Osteoblast (primary cell): ENCODE data around the gene DSCAML1. TPM values are rescaled to one million over a fixed set of nuclear protein-coding genes. Genes with fewer than 3 reads are reported as not detected.
"Not testable (repeated sequence)": the region's sequence is repeated elsewhere in the genome, so short reads cannot be mapped to it uniquely, and the experiment has no call there.

Source experiments
- DNase-seq: peaks from one replicate; pipeline ENCODE4 v3.0.0; 2011; ENCODE audit warnings: low spot score, mixed read lengths; ENCODE audit not compliant: insufficient read length; ENCODE audit errors: missing footprints
- H2AFZ ChIP-seq: 2 replicates; pipeline ENCODE4 v1.6.0; 2011; ENCODE audit warnings: mild to moderate bottlenecking, low read length
- H3K27ac ChIP-seq: 2 replicates; pipeline ENCODE4 v1.5.1; 2011; ENCODE audit warnings: mild to moderate bottlenecking, low read depth, low read length, moderate library complexity
- H3K27me3 ChIP-seq: 2 replicates; pipeline ENCODE4 v1.6.0; 2012; ENCODE audit warnings: mild to moderate bottlenecking, control low read depth, inconsistent platforms, low read length, moderate library complexity; ENCODE audit not compliant: insufficient read depth
- H3K36me3 ChIP-seq: 2 replicates; pipeline ENCODE4 v1.5.1; 2011; ENCODE audit warnings: mild to moderate bottlenecking, low read length, control low read depth, moderate library complexity; ENCODE audit not compliant: insufficient read depth
- H3K4me1 ChIP-seq: 2 replicates; pipeline ENCODE4 v1.5.1; 2011; ENCODE audit warnings: mild to moderate bottlenecking, low read length, control low read depth, moderate library complexity; ENCODE audit not compliant: insufficient read depth
- H3K4me2 ChIP-seq: 2 replicates; pipeline ENCODE4 v1.6.0; 2011; ENCODE audit warnings: mild to moderate bottlenecking, low read length; ENCODE audit not compliant: insufficient read depth
- H3K4me3 ChIP-seq: fragments of 200-600 bp; sonication (generic); 3 replicates; pipeline ENCODE4 v1.5.1; 2012; ENCODE audit warnings: mild to moderate bottlenecking, low read length, inconsistent platforms; ENCODE audit not compliant: insufficient read depth
- H3K79me2 ChIP-seq: 2 replicates; pipeline ENCODE4 v1.6.0; 2012; ENCODE audit warnings: mild to moderate bottlenecking, low read length, control low read depth, inconsistent platforms; ENCODE audit not compliant: insufficient read depth
- H3K9me3 ChIP-seq: 2 replicates; pipeline ENCODE4 v1.5.1; 2011; ENCODE audit warnings: low read depth, low read length, control low read depth
- H4K20me1 ChIP-seq: 2 replicates; pipeline ENCODE4 v1.6.0; 2012; ENCODE audit warnings: mild to moderate bottlenecking, low read length, control low read depth; ENCODE audit not compliant: insufficient read depth
- total RNA-seq: library from RNA; depleted of rRNA; stranded (reverse); fragments of >200 nt; gene quantifications from 2 replicates; pipeline ENCODE4 v1.2.3, GENCODE V29; 2012
- TF ChIP-seq, protein P1 (sequence below): IDR thresholded peaks from 2 replicates; pipeline ENCODE4 v1.5.1; 2011; ENCODE audit warnings: mild to moderate bottlenecking, low read depth, low read length, moderate library complexity; ENCODE audit errors: extremely low read depth

The DSCAML1 gene
- total RNA-seq, 1 donor = not detected

DNA sequence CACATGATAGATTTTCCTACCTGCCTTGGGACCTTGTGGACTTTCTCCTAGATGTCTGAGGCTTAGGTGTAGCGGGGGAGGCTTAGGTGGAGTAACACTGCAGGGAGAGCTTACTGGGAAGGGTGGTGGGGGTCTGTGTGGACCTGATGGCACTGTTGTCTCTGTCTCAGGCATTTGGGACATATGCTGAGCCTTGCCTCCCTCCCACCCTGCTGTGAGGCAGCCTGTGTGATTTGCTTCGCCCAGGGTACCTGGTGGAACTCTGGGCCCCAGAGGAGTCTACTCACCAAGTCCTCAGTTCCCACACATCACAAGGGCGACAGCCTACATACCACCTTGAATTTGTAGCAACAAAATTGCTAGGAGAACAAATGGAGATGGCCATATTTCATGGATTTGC is 388.7 kb downstream of the DSCAML1 start:
- H3K79me2 ChIP-seq = no peaks in the 10 kb centered on the region
- no peak overlapping the region for H3K27ac ChIP-seq
- no peaks in the 10 kb centered on the region for H3K27me3 ChIP-seq
- DNase-seq = peak; percentile 51
- TF ChIP-seq, protein P1, sequence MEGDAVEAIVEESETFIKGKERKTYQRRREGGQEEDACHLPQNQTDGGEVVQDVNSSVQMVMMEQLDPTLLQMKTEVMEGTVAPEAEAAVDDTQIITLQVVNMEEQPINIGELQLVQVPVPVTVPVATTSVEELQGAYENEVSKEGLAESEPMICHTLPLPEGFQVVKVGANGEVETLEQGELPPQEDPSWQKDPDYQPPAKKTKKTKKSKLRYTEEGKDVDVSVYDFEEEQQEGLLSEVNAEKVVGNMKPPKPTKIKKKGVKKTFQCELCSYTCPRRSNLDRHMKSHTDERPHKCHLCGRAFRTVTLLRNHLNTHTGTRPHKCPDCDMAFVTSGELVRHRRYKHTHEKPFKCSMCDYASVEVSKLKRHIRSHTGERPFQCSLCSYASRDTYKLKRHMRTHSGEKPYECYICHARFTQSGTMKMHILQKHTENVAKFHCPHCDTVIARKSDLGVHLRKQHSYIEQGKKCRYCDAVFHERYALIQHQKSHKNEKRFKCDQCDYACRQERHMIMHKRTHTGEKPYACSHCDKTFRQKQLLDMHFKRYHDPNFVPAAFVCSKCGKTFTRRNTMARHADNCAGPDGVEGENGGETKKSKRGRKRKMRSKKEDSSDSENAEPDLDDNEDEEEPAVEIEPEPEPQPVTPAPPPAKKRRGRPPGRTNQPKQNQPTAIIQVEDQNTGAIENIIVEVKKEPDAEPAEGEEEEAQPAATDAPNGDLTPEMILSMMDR = no peak
- H2AFZ ChIP-seq = no peak overlapping the region
- H3K4me3 ChIP-seq = no peak overlapping the region
- no peaks in the 10 kb centered on the region for H3K9me3 ChIP-seq
- no peaks in the 10 kb centered on the region for H3K4me1 ChIP-seq
- no peak overlapping the region for H3K4me2 ChIP-seq
- peaks cover 54% of the 10 kb centered on the region for H3K36me3 ChIP-seq
- H4K20me1 ChIP-seq = no peaks in the 10 kb centered on the region

DNA sequence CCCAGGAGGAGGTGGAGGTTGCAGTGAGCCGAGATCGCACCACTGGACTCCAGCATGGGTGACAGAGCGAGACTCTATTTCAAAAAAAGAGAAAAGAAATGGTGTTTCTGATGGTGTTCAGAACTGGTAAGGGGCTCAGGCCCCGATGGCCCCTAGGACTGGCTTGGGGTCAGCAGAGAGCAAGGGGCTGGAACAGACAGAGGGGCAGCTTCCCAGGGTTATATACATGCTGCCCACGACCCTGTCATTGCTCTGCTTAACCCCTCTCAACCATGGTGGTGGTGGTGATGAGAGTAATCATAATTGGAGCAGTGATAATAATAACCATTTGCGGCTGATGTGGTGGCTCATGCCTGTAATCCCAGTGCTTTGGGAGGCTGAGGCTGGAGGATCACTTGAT is 390.0 kb downstream of the DSCAML1 start:
- peak; percentile 62 for DNase-seq
- H3K4me1 ChIP-seq = no peaks in the 10 kb centered on the region
- no peak overlapping the region for H3K4me3 ChIP-seq
- H4K20me1 ChIP-seq = no peaks in the 10 kb centered on the region
- H3K36me3 ChIP-seq = peaks cover 51% of the 10 kb centered on the region
- no peak overlapping the region for H3K27ac ChIP-seq
- H3K4me2 ChIP-seq = no peak overlapping the region
- TF ChIP-seq, protein P1 = no peak
- H3K79me2 ChIP-seq = no peaks in the 10 kb centered on the region
- no peak overlapping the region for H2AFZ ChIP-seq
- no peaks in the 10 kb centered on the region for H3K27me3 ChIP-seq
- no peaks in the 10 kb centered on the region for H3K9me3 ChIP-seq

GRCh38 chr11:117405898-117406297 is 391.1 kb downstream of the DSCAML1 start:
- H3K4me1 ChIP-seq, H3K9me3 ChIP-seq, H3K79me2 ChIP-seq, H4K20me1 ChIP-seq, H3K27me3 ChIP-seq, DNase-seq, H3K4me2 ChIP-seq, H3K27ac ChIP-seq, H3K4me3 ChIP-seq, H2AFZ ChIP-seq: not testable (repeated sequence)
- peaks cover 46% of the 10 kb centered on the region for H3K36me3 ChIP-seq

GRCh38 chr11:117399100-117399840 is 397.7 kb downstream of the DSCAML1 start:
- not testable (repeated sequence) for H3K4me1 ChIP-seq, H3K27ac ChIP-seq, H2AFZ ChIP-seq, H3K4me2 ChIP-seq, H3K4me3 ChIP-seq, DNase-seq, H3K79me2 ChIP-seq, H4K20me1 ChIP-seq, H3K27me3 ChIP-seq, H3K9me3 ChIP-seq
- peaks cover 40% of the 10 kb centered on the region for H3K36me3 ChIP-seq

- H3K36me3 ChIP-seq = peaks cover 42% of the 10 kb centered on the region
- not testable (repeated sequence) for H3K9me3 ChIP-seq, H4K20me1 ChIP-seq, H3K27ac ChIP-seq, H3K4me1 ChIP-seq, H2AFZ ChIP-seq, DNase-seq, H3K79me2 ChIP-seq, H3K4me3 ChIP-seq, H3K4me2 ChIP-seq, H3K27me3 ChIP-seq
Observed at GRCh38 chr11:117398618-117399017, 398.4 kb downstream of the DSCAML1 start.
